ENCODE data around the gene ARHGEF2. TPM values are rescaled to one million over a fixed set of nuclear protein-coding genes. Genes with fewer than 3 reads are reported as not detected.

ARHGEF2 gene
- total and polyA plus RNA-seq, 7 donors = 25.8 to 83.9 (median 42.8) TPM

DNA sequence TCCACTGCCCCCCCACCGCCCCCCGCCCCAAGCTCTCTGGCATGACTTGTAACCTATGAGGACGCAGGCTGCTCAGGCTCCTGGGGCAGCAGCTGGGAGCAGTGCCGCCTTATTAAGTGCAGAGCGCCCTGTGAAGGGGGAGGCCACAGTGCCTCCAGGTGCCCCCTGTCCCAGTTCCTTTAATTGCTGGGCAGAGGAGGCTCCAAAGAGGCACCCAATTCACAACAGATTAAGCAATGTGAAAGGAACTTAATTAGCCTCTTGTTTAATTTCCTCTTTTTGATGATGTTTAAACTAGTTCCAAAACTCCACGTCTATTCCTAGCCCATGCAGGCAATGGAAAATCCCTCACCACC is 33.9 kb downstream of the ARHGEF2 start:
- Histone ChIP-seq H3K4me1 (peaks cover 0 to 9% (median 4%) of the 10 kb centered on the region in 4 donors), H3K9me3 (no peaks in the 10 kb centered on the region), H3K27ac (peak overlapping the region in 1 of 4 donors; percentile 25), H3K27me3 (no peaks in the 10 kb centered on the region), H3K4me3 (no peak overlapping the region), H3K36me3 (peaks cover 10 to 32% (median 25%) of the 10 kb centered on the region in 4 donors)
- WGBS, 2 donors = 12 to 48% methylated on average over 6 of the region's 6 CpGs
- intact Hi-C loops (cut with DNase I) = no loop called here
- no peak for DNase-seq
- TF ChIP-seq POLR2A (IDR thresholded peaks at IDR 0.05) (no peak), CTCF (IDR thresholded peaks at IDR 0.05) (no peak), EP300 (IDR thresholded peaks at IDR 0.05) (no peak), POLR2AphosphoS5 (IDR thresholded peaks at IDR 0.05) (no peak)

DNA sequence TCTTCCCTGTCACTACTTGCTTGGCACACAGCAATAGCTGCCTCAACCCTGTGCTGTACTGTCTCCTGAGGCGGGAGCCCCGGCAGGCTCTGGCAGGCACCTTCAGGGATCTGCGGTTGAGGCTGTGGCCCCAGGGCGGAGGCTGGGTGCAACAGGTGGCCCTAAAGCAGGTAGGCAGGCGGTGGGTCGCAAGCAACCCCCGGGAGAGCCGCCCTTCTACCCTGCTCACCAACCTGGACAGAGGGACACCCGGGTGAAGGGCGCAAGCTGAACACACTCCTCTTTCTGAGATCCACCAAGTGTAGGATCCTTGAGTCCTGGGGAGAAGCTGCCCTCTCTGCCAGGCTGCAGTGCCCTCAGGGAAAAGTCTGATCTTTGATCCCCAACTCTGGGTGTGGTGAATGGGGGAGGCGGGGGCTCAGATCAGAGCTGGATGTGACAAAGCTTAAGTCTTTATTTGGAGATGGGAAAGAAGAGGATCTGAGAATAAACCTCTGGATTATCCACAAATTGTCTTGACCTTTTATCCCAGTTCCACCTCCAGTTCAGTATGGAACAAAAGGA is 35.7 kb downstream of the ARHGEF2 start:
- intact Hi-C loops (cut with DNase I) = no loop called here
- Histone ChIP-seq H3K36me3 (peaks cover 7 to 14% (median 9%) of the 10 kb centered on the region in 4 donors), H3K27ac (no peak overlapping the region), H3K4me3 (no peak overlapping the region), H3K27me3 (no peaks in the 10 kb centered on the region), H3K4me1 (peaks cover 0 to 9% (median 6%) of the 10 kb centered on the region in 4 donors), H3K9me3 (no peaks in the 10 kb centered on the region)
- WGBS, 2 donors = 15 to 68% methylated on average over 11 of the region's 11 CpGs
- DNase-seq = no peak
- TF ChIP-seq EP300 (IDR thresholded peaks at IDR 0.05) (no peak), POLR2AphosphoS5 (IDR thresholded peaks at IDR 0.05) (no peak)

DNA sequence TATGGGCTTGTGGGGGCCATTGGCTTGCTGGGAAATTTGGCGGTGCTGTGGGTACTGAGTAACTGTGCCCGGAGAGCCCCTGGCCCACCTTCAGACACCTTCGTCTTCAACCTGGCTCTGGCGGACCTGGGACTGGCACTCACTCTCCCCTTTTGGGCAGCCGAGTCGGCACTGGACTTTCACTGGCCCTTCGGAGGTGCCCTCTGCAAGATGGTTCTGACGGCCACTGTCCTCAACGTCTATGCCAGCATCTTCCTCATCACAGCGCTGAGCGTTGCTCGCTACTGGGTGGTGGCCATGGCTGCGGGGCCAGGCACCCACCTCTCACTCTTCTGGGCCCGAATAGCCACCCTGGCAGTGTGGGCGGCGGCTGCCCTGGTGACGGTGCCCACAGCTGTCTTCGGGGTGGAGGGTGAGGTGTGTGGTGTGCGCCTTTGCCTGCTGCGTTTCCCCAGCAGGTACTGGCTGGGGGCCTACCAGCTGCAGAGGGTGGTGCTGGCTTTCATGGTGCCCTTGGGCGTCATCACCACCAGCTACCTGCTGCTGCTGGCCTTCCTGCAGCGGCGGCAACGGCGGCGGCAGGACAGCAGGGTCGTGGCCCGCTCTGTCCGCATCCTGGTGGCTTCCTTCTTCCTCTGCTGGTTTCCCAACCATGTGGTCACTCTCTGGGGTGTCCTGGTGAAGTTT is 36.4 kb downstream of the ARHGEF2 start:
- no peaks in the 10 kb centered on the region for H3K9me3 ChIP-seq
- intact Hi-C loops (cut with DNase I) = no loop called here
- peak in 1 of 4 donors; percentile 13 for TF ChIP-seq POLR2AphosphoS5 (IDR thresholded peaks at IDR 0.05)
- no peak for TF ChIP-seq EP300 (IDR thresholded peaks at IDR 0.05)
- H3K27ac ChIP-seq = peak overlapping the region in 2 of 4 donors; percentile 40 to 70
- H3K36me3 ChIP-seq = peaks cover 0 to 7% (median 3%) of the 10 kb centered on the region in 4 donors
- H3K4me3 ChIP-seq = no peak overlapping the region
- no peaks in the 10 kb centered on the region for H3K27me3 ChIP-seq
- 20 to 65% methylated on average over 29 of the region's 29 CpGs for WGBS, 2 donors
- DNase-seq = no peak
- peaks cover 0 to 9% (median 6%) of the 10 kb centered on the region in 4 donors for H3K4me1 ChIP-seq

- 15 to 58% methylated on average over 11 of the region's 11 CpGs for WGBS, 2 donors
- intact Hi-C loops (cut with DNase I) = no loop called here
- peak within 1 kb of the TSS; percentile 26 to 70 (median 50) for H3K27ac ChIP-seq
- H3K4me3 ChIP-seq = no peak within 1 kb of the TSS
- H3K36me3 ChIP-seq = no peaks in the 10 kb centered on the region
- peak in 1 of 2 donors; percentile 60 for TF ChIP-seq POLR2A (IDR thresholded peaks at IDR 0.05)
- TF ChIP-seq POLR2AphosphoS5 (IDR thresholded peaks at IDR 0.05) = peak in 2 of 4 donors; percentile 3 to 14
- no peak for TF ChIP-seq CTCF (IDR thresholded peaks at IDR 0.05)
- no peak for TF ChIP-seq EP300 (IDR thresholded peaks at IDR 0.05)
- DNase-seq = no peak
- no peaks in the 10 kb centered on the region for H3K9me3 ChIP-seq
- no peaks in the 10 kb centered on the region for H3K27me3 ChIP-seq
- peaks cover 0 to 9% (median 6%) of the 10 kb centered on the region in 4 donors for H3K4me1 ChIP-seq
These were observed 37.1 kb downstream of the ARHGEF2 start, which contains the start of gene RXFP4 for GRCh38 chr1:155940993-155941844. Gene RXFP4, plus strand, starts transcription at chr1:155941638. Its CDS starts 72 bp downstream, at chr1:155941710.

DNA sequence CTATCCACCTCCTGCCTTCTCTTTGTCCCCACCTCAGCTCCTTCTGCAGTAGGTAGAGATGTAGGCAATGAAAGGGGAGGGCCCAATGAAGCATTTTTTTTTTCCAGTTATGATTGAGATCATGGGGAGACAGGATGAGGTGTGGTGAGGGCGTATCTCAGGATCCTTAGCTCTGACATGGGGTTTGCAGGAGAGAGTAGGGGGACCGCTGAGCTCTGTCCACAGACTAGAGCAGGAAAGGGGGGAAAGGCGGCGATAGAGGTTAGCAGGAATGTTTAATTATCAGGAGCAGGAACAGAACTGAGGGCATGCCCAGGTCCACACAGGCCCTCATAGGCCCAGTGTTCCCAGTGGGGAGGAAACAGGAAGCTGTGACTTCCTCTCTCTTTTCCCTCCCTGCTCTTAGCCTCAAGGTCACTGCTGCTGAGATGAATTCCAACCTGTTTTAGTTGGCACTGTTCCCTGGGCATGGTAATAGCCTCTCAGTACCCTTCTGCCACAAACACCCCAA is 37.8 kb downstream of the ARHGEF2 start:
- intact Hi-C loops (cut with DNase I) = no loop called here
- WGBS, 2 donors = 15 to 41% methylated on average over 4 of the region's 4 CpGs
- Histone ChIP-seq H3K27me3 (no peaks in the 10 kb centered on the region), H3K4me3 (no peak overlapping the region), H3K36me3 (no peaks in the 10 kb centered on the region), H3K27ac (peak overlapping the region; percentile 31 to 70 (median 50)), H3K4me1 (peaks cover 0 to 9% (median 6%) of the 10 kb centered on the region in 4 donors), H3K9me3 (no peaks in the 10 kb centered on the region)
- no peak for TF ChIP-seq POLR2A (IDR thresholded peaks at IDR 0.05)
- no peak for TF ChIP-seq CTCF (IDR thresholded peaks at IDR 0.05)
- no peak for TF ChIP-seq EP300 (IDR thresholded peaks at IDR 0.05)
- TF ChIP-seq POLR2AphosphoS5 (IDR thresholded peaks at IDR 0.05) = no peak
- no peak for DNase-seq
